Putamen (tissue), 1 donor: ENCODE data around the gene KLHL11.

Experiments used
- DNase-seq: peaks from one replicate; pipeline ENCODE4 v3.0.0-alpha.2; 2016; ENCODE audit warnings: low spot score

The KLHL11 gene

GRCh38 chr17:41810659-41811548, 54.3 kb downstream of the KLHL11 start:
- no peak for DNase-seq

DNA sequence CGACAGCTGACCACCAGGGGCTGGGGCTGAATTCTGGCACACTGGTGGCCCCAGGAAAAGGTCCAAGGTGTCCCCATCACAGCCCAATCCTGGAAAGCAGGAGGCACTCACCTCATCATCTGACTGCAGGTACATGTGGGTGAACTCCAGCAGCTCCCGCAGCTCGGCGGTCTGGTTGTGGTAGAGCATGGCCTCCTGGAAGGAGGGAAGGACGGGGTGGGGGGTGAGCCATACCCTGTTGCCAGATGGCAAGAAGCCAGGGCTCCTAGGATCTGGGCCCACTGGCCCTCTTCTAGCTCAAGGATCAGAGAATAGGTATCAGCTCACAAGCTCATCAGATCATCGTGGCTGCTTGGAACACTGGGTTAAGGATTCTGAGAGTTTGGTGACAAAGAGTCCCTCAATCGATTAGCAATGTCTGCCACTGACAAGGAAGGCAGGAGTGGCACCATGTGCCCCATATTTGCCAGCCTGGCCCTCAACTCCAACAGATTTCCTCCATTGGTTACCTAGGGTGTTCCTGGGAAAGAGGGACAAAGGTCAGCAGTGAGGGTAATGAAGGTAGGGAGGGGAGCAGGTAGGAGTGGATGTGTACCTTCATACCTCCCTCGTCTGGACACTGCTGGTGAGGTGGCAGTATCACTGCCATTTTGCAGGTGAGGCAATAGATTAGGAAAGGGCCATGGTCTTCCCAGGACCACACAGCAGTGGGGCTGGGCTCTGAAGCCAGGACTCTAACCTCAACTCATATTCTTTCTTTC, 58.4 kb downstream of the KLHL11 start:
- no peak for DNase-seq
